BLaER1 treated with 17β-estradiol and CSF1 and Interleukin-3, amounts not matched to agents 10 nM and 100 nM (cell line): ENCODE data around the gene HPSE2.

ENCODE experiments used
- H3K27ac ChIP-seq, 11 experiments: shearing (Covaris generic); formaldehyde crosslinking; 2 replicates each; pipeline ENCODE4 v1.8.1; 2022
- H3K27me3 ChIP-seq, 11 experiments: shearing (Covaris generic); formaldehyde crosslinking; 2 replicates each; pipeline ENCODE4 v1.8.1; 2022
- H3K36me3 ChIP-seq, 11 experiments: shearing (Covaris generic); formaldehyde crosslinking; 2 replicates each; pipeline ENCODE4 v1.8.1; 2022
- H3K4me1 ChIP-seq, 10 experiments: shearing (Covaris generic); formaldehyde crosslinking; 2 replicates each; pipeline ENCODE4 v1.8.1; 2022
- H3K4me2 ChIP-seq, 11 experiments: shearing (Covaris generic); formaldehyde crosslinking; 2 replicates each; pipeline ENCODE4 v1.8.1; 2022
- H3K4me3 ChIP-seq, 10 experiments: shearing (Covaris generic); formaldehyde crosslinking; 2 replicates each; pipeline ENCODE4 v1.8.1; 2022
- H3K9ac ChIP-seq, 11 experiments: shearing (Covaris generic); formaldehyde crosslinking; 2 replicates each; pipeline ENCODE4 v1.8.1; 2022
- H3K9me3 ChIP-seq, 11 experiments: shearing (Covaris generic); formaldehyde crosslinking; replicated peaks in 1 of 11; 2 replicates each; pipeline ENCODE4 v1.8.1; 2022
- H4K20me1 ChIP-seq, 11 experiments: shearing (Covaris generic); formaldehyde crosslinking; 2 replicates each; pipeline ENCODE4 v1.8.1; 2022
- Cebpa-rat ChIP-seq, 11 experiments: shearing (Covaris generic); IDR thresholded peaks; 2 replicates each; pipeline ENCODE4 v1.8.1; 2022

The HPSE2 gene

DNA sequence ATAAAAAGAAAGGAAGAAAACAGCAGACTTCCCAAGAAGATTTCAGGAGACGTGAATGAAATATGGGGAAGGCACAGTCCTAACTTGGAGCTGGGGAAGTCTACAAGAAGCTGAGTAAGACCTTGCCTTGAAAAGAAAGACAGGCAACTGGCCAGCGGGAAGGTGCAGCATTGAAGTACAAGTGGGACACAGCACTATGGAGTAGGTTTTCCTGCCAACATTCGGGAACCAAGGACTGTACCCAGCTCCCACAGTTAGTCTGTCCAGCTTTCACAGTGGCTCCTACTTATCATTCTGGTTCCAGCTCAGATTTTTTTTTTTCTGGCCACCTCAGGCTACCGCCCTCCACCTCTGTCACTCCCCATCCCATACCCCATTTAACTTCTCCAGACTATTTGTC lies 798.9 kb downstream of the HPSE2 start:
- H3K27ac ChIP-seq: no peak overlapping the region
- peaks cover 30 to 47% (median 40%) of the 10 kb centered on the region in 11 experiments for H3K9me3 ChIP-seq
- TF ChIP-seq Cebpa-rat (IDR thresholded peaks at IDR 0.05): no peak
- no peak overlapping the region for H3K4me2 ChIP-seq
- H3K36me3 ChIP-seq: peaks cover 92 to 100% (median 97%) of the 10 kb centered on the region in 11 experiments
- no peaks in the 10 kb centered on the region for H3K27me3 ChIP-seq
- no peak overlapping the region for H3K4me3 ChIP-seq
- peaks cover 0 to 83% (median 11%) of the 10 kb centered on the region in 11 experiments; a peak in 11 of 22 replicates for H4K20me1 ChIP-seq
- peaks cover 0 to 33% (median 0%) of the 10 kb centered on the region in 10 experiments; a peak in 6 of 20 replicates for H3K4me1 ChIP-seq
- no peak overlapping the region for H3K9ac ChIP-seq

DNA sequence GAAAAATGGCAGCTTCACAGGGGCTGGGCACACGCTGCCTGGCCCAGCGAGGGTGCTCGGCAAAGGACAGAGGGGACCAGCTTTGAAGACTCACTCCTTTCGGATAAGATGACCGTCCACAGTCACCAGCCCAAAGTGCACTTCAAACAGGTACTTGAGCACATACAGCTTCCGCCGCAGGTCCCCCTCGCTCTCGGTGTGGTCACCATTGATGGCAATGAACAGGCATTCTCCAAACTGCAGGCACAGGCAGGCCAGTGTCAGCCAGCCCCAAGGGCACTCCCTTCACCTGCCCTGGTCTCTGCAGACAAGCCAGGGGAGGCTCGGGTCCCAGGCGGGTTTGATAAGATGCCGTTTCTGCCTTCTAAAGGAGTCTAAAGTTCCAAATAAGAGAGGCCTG lies 800.5 kb downstream of the HPSE2 start:
- Histone ChIP-seq H3K4me3 (no peak overlapping the region), H4K20me1 (peaks cover 0 to 83% (median 17%) of the 10 kb centered on the region in 11 experiments; a peak in 12 of 22 replicates), H3K4me1 (peaks cover 0 to 21% (median 0%) of the 10 kb centered on the region in 10 experiments; a peak in 4 of 20 replicates), H3K27me3 (no peaks in the 10 kb centered on the region), H3K27ac (no peak overlapping the region), H3K9me3 (peaks cover 30 to 45% (median 38%) of the 10 kb centered on the region in 11 experiments), H3K9ac (no peak overlapping the region), H3K36me3 (peaks cover 95 to 100% (median 98%) of the 10 kb centered on the region in 11 experiments), H3K4me2 (no peak overlapping the region)
- TF ChIP-seq Cebpa-rat (IDR thresholded peaks at IDR 0.05): no peak

DNA sequence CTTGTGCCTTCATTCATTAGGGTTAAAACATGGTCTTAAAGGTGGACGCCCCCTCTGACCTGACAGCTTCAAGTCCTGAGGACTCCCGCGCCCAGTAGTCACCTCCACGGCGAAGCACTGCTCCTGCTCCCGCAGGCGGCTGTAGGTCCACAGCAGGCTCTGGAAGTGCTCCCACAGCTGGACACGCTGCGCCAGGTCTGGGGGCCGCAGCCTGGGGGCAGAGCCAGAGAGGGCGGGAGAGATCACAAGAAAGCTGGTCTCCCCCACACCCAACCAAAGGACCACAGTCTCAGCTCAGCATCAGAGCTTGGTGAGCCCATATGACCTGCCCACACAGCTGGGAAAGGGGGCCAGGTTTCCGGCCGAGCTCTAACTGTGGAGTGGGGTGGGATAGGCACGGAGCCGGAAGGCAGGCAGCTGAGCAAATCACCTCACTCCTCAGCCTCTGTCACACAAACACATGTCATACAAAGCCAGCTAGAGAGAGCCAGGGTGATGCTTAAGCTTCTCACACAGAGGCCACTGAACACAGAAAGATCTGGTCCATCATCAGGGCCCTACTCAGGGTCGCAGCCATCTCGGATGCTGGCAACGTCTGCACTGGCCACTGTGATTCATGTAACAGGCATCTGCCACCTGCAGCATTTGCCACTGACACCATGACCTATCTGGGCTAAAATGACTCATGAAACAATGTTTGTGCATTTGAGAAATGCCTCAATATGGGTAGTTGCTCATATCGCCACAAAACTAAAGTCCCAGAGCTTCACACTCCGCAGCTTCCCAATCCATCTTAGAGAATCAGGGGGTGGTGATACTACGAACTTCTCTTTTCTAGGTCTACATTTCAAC lies 801.5 kb downstream of the HPSE2 start:
- Histone ChIP-seq H3K27me3 (no peaks in the 10 kb centered on the region), H3K4me1 (peaks cover 0 to 14% (median 0%) of the 10 kb centered on the region in 10 experiments; a peak in 3 of 20 replicates), H3K27ac (no peak overlapping the region), H4K20me1 (peaks cover 0 to 83% (median 21%) of the 10 kb centered on the region in 11 experiments; a peak in 12 of 22 replicates), H3K4me2 (no peak overlapping the region), H3K9me3 (peaks cover 29 to 40% (median 36%) of the 10 kb centered on the region in 11 experiments), H3K9ac (no peak overlapping the region), H3K36me3 (peaks cover 95 to 100% (median 99%) of the 10 kb centered on the region in 11 experiments), H3K4me3 (no peak overlapping the region)
- no peak for TF ChIP-seq Cebpa-rat (IDR thresholded peaks at IDR 0.05)

DNA sequence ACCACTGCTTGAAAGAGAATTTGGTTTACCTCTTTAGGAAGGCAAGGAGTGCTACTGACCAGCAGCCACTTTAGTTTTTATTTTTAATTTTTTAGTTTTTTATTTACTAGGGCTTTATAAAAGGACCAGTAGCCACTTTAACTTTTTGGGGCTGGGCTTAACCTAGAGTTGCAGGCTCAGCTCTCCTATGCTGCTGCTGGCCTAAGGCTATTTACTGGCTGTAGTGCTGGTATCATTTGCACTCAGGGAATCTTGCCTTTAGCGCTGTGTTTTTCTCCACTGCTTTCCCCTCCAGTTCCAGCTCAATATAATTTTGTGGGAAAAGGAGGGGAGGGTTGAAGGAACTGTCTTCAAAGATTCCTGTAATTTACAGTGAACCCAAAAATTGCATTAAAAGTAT lies 802.3 kb downstream of the HPSE2 start:
- Histone ChIP-seq H3K27me3 (no peaks in the 10 kb centered on the region), H3K9ac (no peak overlapping the region), H3K9me3 (peaks cover 29 to 40% (median 35%) of the 10 kb centered on the region in 11 experiments), H3K4me2 (no peak overlapping the region), H4K20me1 (peaks cover 0 to 77% (median 17%) of the 10 kb centered on the region in 11 experiments; a peak in 12 of 22 replicates), H3K4me1 (peaks cover 0 to 6% (median 0%) of the 10 kb centered on the region in 10 experiments; a peak in 1 of 20 replicates), H3K27ac (no peak overlapping the region), H3K4me3 (no peak overlapping the region), H3K36me3 (peaks cover 94 to 100% (median 99%) of the 10 kb centered on the region in 11 experiments)
- TF ChIP-seq Cebpa-rat (IDR thresholded peaks at IDR 0.05): no peak

DNA sequence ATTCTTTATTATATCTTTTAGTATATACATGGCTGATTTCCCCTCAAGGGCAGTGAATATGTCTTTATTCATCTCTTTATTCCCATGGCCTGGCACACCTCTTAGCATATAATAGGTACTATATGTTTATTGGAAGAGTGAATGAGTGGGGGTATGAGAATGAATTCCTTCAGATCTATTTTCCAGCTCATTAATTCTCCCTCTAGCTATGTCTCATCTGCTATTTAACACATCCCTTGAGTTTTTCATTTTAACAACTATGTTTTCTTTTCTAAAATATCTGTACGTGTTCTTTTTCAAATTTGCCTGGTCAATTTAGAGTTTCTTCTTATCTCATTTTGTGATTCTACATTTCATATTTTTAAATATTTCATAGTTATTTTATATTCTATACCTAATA lies 803.3 kb downstream of the HPSE2 start:
- Histone ChIP-seq H3K9ac (no peak overlapping the region), H3K4me1 (0 out of 20 replicates have a peak, but pooled peaks cover 0 to 4% (median 0%) of the 10 kb centered on the region in 10 experiments), H3K4me3 (no peak overlapping the region), H3K36me3 (peaks cover 94 to 100% (median 99%) of the 10 kb centered on the region in 11 experiments), H3K27me3 (no peaks in the 10 kb centered on the region), H3K9me3 (peaks cover 29 to 40% (median 35%) of the 10 kb centered on the region in 11 experiments), H4K20me1 (peaks cover 0 to 74% (median 17%) of the 10 kb centered on the region in 11 experiments; a peak in 13 of 22 replicates), H3K4me2 (no peak overlapping the region), H3K27ac (no peak overlapping the region)
- no peak for TF ChIP-seq Cebpa-rat (IDR thresholded peaks at IDR 0.05)

DNA sequence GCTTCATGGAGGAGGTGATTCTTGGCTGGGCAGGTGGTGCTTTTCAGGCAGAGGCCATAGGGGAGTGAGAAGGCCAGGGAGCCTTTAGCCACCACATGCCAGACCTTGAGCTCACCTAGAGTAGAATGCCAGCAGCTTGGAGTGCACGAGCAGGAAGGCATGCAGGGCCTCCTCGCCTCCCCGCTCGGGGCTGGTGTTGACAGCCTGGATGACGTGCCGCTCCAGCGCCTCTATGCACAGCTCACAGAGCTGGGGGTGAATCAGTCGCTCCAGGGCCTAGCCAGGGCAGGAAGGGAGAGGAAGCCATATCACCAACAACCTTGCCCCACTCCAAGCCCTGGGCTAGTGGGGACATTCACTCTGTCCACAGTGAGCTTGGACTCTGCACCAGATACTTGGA lies 804.6 kb downstream of the HPSE2 start:
- H3K27ac ChIP-seq: no peak overlapping the region
- H3K36me3 ChIP-seq: peaks cover 93 to 100% (median 99%) of the 10 kb centered on the region in 11 experiments
- no peak for TF ChIP-seq Cebpa-rat (IDR thresholded peaks at IDR 0.05)

DNA sequence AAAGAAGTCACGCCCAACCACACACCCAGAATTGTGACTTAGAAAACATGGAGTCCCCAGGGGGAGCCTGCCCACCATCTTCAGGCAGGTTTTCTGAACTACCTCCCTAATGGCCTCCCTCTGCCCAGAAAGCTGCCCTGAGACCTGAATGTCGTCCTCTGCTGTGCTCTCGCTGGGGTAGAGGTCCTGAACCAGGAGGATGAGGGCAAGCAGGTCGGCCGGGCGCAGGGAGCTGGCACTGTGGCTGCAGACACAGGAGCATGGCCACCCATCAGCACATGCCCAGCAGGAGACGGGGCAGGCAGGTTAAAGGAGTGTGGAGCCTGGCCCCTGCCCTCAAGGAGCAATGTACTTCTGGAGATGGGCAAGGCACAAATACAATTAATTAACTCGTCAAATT lies 805.2 kb downstream of the HPSE2 start:
- Histone ChIP-seq H3K27ac (no peak overlapping the region), H3K27me3 (no peaks in the 10 kb centered on the region), H3K9me3 (peaks cover 25 to 36% (median 35%) of the 10 kb centered on the region in 11 experiments), H3K36me3 (peaks cover 87 to 100% (median 99%) of the 10 kb centered on the region in 11 experiments), H4K20me1 (peaks cover 0 to 63% (median 13%) of the 10 kb centered on the region in 11 experiments; a peak in 12 of 22 replicates), H3K4me3 (no peak overlapping the region), H3K4me1 (0 out of 20 replicates have a peak, but pooled peaks cover 0 to 4% (median 0%) of the 10 kb centered on the region in 10 experiments), H3K4me2 (no peak overlapping the region), H3K9ac (no peak overlapping the region)
- no peak for TF ChIP-seq Cebpa-rat (IDR thresholded peaks at IDR 0.05)

More for the DNA sequence above, 804.6 kb downstream of the HPSE2 start:
- H3K27me3 ChIP-seq: no peaks in the 10 kb centered on the region
- no peak overlapping the region for H3K9ac ChIP-seq
- no peak overlapping the region for H3K4me2 ChIP-seq
- H3K4me3 ChIP-seq: no peak overlapping the region
- 0 out of 20 replicates have a peak, but pooled peaks cover 0 to 4% (median 0%) of the 10 kb centered on the region in 10 experiments for H3K4me1 ChIP-seq
- H4K20me1 ChIP-seq: peaks cover 0 to 64% (median 13%) of the 10 kb centered on the region in 11 experiments; a peak in 12 of 22 replicates
- H3K9me3 ChIP-seq: peaks cover 29 to 40% (median 35%) of the 10 kb centered on the region in 11 experiments

DNA sequence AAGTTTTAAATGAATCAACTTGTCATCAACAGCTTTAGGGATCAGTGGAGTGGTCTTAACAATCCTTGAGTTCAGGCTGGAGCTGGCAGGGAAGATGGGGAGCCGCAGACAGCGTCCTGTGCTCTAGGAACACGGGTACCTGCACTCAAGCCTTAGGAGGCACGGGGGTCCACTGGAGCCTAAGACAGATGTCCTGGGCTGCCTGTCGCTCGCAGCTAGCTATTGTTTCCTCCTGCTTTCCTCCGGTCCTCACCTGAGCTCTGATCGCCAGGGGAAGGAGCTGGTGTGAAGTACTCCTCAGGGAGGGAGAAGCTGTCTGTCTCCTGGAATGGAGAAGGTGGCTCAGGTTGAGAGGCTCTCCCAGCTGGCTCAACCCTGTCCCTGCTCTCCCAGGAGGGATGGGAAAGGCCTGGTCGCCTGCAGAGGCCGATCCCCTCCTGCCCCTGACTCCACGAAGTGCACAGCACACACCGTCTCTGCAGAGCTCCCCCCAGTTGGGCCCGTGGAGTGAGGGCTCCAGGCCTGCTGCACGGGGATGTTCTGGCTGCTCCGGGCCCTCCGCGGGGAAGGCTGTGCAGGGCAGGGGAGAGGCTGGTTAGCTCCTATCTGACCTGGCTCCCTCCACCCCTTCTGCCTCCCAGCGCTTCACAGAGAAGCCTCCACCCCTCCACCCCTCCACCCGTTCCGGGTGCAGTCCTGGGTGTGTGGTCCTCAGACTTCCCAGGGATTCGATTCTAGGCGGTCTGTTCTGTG lies 806.2 kb downstream of the HPSE2 start:
- Histone ChIP-seq H4K20me1 (peaks cover 0 to 65% (median 16%) of the 10 kb centered on the region in 11 experiments; a peak in 12 of 22 replicates), H3K27ac (no peak overlapping the region), H3K9me3 (peaks cover 15 to 27% (median 27%) of the 10 kb centered on the region in 11 experiments), H3K4me1 (0 out of 20 replicates have a peak, but pooled peaks cover 0 to 4% (median 0%) of the 10 kb centered on the region in 10 experiments), H3K27me3 (no peaks in the 10 kb centered on the region), H3K36me3 (peaks cover 78 to 100% (median 98%) of the 10 kb centered on the region in 11 experiments), H3K4me2 (no peak overlapping the region), H3K9ac (no peak overlapping the region), H3K4me3 (no peak overlapping the region)
- no peak for TF ChIP-seq Cebpa-rat (IDR thresholded peaks at IDR 0.05)
